ENCODE data around the gene DBI. TPM values are rescaled to one million over a fixed set of nuclear protein-coding genes. Genes with fewer than 3 reads are reported as not detected.
"Not testable (repeated sequence)": the region's sequence is repeated elsewhere in the genome, so short reads cannot be mapped to it uniquely, and the experiment has no call there.

Gene DBI
- polyA plus RNA-seq, 4 donors: 461 to 1,006 (median 574) TPM

DNA sequence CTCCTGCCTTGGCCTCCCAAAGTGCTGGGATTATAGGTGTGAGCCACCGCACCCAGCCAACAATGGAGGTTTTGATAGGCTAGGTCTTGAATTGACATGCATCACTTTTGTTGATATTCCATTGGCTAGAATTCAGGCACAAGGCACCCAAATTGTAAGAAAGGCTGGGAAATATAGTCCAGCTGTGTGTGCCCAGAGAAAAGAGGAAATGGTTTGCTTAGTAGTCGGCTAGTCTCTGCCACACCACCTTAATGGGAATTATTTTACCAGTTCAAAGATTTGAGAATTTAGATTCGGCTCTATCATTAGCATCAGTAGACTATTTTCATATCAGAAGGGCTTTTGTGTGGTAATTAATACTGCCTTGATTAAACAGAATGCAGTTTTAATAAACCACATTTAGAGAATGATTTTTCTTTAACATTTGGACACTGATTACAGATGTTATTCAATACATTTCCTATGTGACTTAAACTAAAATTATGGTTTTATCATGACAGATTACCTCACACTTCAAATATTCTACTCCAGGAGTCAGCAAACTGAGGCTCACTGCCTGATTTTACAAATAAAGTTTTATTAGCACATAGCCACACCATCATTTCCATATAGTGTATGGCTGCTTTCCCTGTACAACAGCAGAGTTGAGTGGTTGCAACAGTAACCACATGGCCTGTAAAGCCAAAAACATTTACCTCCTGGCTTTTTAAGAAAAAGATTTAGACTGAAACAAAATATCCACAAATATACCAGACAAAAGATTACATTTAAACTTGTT, 27.4 kb downstream of the DBI start:
- no peak overlapping the region for H3K4me3 ChIP-seq (ENCODE audit: low read depth in 1 of 3, low read length in 3 of 3)
- 87 to 92% (median 89%) methylated on average over 3 of the region's 3 CpGs for WGBS, 3 donors
- H3K27me3 ChIP-seq (ENCODE audit: control insufficient read depth in 3 of 3, insufficient read depth in 3 of 3, low read length in 3 of 3): no peaks in the 10 kb centered on the region
- FAIRE-seq: no peak
- H3K4me1 ChIP-seq (ENCODE audit: control insufficient read depth in 3 of 3, insufficient read depth in 2 of 3, low read depth in 1 of 3, low read length in 2 of 3): no peaks in the 10 kb centered on the region
- DNase-seq: no peak
- no peaks in the 10 kb centered on the region for H3K36me3 ChIP-seq (ENCODE audit: control insufficient read depth in 3 of 3, insufficient read depth in 2 of 3, low read depth in 1 of 3, low read length in 3 of 3)
- no peaks in the 10 kb centered on the region for H3K9me3 ChIP-seq (ENCODE audit: control insufficient read depth in 2 of 2, insufficient read depth in 1 of 2, low read depth in 1 of 2, low read length in 1 of 2)
- H3K27ac ChIP-seq (ENCODE audit: low read depth in 1 of 3, low read length in 2 of 3): no peak overlapping the region

GRCh38 chr2:119397196-119397595, 30.4 kb downstream of the DBI start:
- Histone ChIP-seq H3K9me3 (ENCODE audit: control insufficient read depth in 2 of 2, insufficient read depth in 1 of 2, low read depth in 1 of 2, low read length in 1 of 2) (no peaks in the 10 kb centered on the region), H3K27ac (ENCODE audit: low read depth in 1 of 3, low read length in 2 of 3) (no peak overlapping the region), H3K4me3 (ENCODE audit: low read depth in 1 of 3, low read length in 3 of 3) (no peak overlapping the region), H3K36me3 (ENCODE audit: control insufficient read depth in 3 of 3, insufficient read depth in 2 of 3, low read depth in 1 of 3, low read length in 3 of 3) (no peaks in the 10 kb centered on the region), H3K4me1 (ENCODE audit: control insufficient read depth in 3 of 3, insufficient read depth in 2 of 3, low read depth in 1 of 3, low read length in 2 of 3) (peaks cover 0 to 3% (median 0%) of the 10 kb centered on the region in 3 donors), H3K27me3 (ENCODE audit: control insufficient read depth in 3 of 3, insufficient read depth in 3 of 3, low read length in 3 of 3) (no peaks in the 10 kb centered on the region)
- no peak for FAIRE-seq
- WGBS, 3 donors: 88 to 90% (median 88%) methylated on average over 5 to 6 of the region's 6 CpGs
- no peak for DNase-seq

- peaks cover 0 to 8% of the 10 kb centered on the region in 2 donors for H3K9me3 ChIP-seq (ENCODE audit: control insufficient read depth in 2 of 2, insufficient read depth in 1 of 2, low read depth in 1 of 2, low read length in 1 of 2)
- no peak overlapping the region for H3K4me3 ChIP-seq (ENCODE audit: low read depth in 1 of 3, low read length in 3 of 3)
- 79 to 85% (median 82%) methylated on average over 5 of the region's 5 CpGs for WGBS, 3 donors
- H3K4me1 ChIP-seq (ENCODE audit: control insufficient read depth in 3 of 3, insufficient read depth in 2 of 3, low read depth in 1 of 3, low read length in 2 of 3): peaks cover 0 to 19% (median 4%) of the 10 kb centered on the region in 3 donors
- H3K27me3 ChIP-seq (ENCODE audit: control insufficient read depth in 3 of 3, insufficient read depth in 3 of 3, low read length in 3 of 3): no peaks in the 10 kb centered on the region
- DNase-seq: no peak
- FAIRE-seq: no peak
- H3K36me3 ChIP-seq (ENCODE audit: control insufficient read depth in 3 of 3, insufficient read depth in 2 of 3, low read depth in 1 of 3, low read length in 3 of 3): no peaks in the 10 kb centered on the region
- H3K27ac ChIP-seq (ENCODE audit: low read depth in 1 of 3, low read length in 2 of 3): peak overlapping the region in 1 of 3 donors; percentile 80
Measured at GRCh38 chr2:119402106-119402505, 35.3 kb downstream of the DBI start.

DNA sequence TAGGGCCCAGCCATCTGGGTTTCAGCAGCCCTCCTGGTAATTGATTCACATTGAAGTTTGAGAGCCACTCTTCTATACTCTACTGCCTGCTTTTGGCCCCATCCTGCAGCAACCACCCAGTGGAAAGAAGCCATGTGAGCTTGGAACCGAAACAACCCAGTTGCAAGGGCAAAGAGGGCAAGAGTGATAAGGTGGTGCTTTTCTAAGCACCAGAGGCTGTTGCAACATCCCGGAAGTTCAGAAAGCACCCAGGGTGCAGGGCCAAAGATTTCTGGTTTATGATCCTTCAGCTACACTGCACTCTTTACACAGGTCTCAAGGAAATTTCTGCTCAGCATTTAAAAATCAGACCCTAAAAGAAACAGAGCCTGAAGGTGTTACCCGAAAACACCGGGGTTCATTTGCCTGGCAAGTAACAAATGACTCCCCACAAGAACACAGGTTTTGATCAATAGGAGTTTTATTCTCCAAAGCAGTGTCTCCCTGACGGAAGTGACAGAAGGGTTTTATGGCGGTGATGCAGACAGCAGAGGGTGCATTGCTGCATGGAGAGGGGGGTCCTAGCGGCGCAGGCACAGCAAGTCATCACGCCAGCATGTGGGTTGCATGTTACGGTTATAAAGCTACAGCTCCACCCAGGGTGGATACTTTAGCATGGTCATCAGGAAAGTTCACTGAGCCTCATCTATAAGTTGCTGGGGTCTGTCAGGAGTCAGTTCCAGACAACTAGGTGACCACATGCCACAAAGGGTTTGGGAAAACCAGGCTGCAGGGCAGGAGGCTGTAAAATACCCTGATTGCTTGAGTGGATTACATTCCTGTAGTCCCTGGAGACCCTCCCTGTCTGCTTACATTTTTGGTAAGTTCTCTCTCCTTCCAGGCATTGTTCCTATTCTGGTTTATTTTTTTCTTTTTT, 36.1 kb downstream of the DBI start:
- Histone ChIP-seq H3K27me3 (ENCODE audit: control insufficient read depth in 3 of 3, insufficient read depth in 3 of 3, low read length in 3 of 3) (no peaks in the 10 kb centered on the region), H3K4me1 (ENCODE audit: control insufficient read depth in 3 of 3, insufficient read depth in 2 of 3, low read depth in 1 of 3, low read length in 2 of 3) (peaks cover 0 to 21% (median 4%) of the 10 kb centered on the region in 3 donors), H3K4me3 (ENCODE audit: low read depth in 1 of 3, low read length in 3 of 3) (peak overlapping the region in 1 of 3 donors; percentile 4), H3K27ac (ENCODE audit: low read depth in 1 of 3, low read length in 2 of 3) (peak overlapping the region; percentile 65 to 88 (median 79)), H3K36me3 (ENCODE audit: control insufficient read depth in 3 of 3, insufficient read depth in 2 of 3, low read depth in 1 of 3, low read length in 3 of 3) (no peaks in the 10 kb centered on the region), H3K9me3 (ENCODE audit: control insufficient read depth in 2 of 2, insufficient read depth in 1 of 2, low read depth in 1 of 2, low read length in 1 of 2) (peaks cover 0 to 8% of the 10 kb centered on the region in 2 donors)
- 13 to 56% (median 35%) methylated on average over 10 of the region's 10 CpGs for WGBS, 3 donors
- FAIRE-seq: no peak
- peak; percentile 94 to 97 for DNase-seq

DNA sequence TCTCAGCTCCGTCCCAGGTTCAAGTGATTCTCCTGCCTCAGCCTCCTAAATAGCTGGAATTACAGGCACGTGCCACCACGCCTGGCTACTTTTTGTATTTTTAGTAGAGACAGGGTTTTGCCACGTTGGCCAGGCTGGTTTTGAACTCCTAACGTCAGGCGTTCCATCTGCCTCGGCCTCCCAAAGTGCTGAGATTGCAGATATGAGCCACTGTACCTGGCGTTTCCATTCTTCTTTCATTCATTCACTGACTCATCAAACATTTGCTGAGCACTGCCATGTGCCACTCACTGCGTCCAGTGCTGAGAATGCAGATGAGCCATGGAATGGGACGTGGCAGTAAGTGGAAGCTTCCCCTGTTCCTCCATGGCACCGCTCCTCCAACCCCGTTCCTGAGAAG, 36.8 kb downstream of the DBI start:
- H3K36me3 ChIP-seq (ENCODE audit: control insufficient read depth in 3 of 3, insufficient read depth in 2 of 3, low read depth in 1 of 3, low read length in 3 of 3); DNase-seq; H3K9me3 ChIP-seq (ENCODE audit: control insufficient read depth in 2 of 2, insufficient read depth in 1 of 2, low read depth in 1 of 2, low read length in 1 of 2); FAIRE-seq; H3K4me3 ChIP-seq (ENCODE audit: low read depth in 1 of 3, low read length in 3 of 3); H3K27me3 ChIP-seq (ENCODE audit: control insufficient read depth in 3 of 3, insufficient read depth in 3 of 3, low read length in 3 of 3): not testable (repeated sequence)
- Histone ChIP-seq H3K27ac (ENCODE audit: low read depth in 1 of 3, low read length in 2 of 3) (peak overlapping the region in 1 of 3 donors; percentile 88), H3K4me1 (ENCODE audit: control insufficient read depth in 3 of 3, insufficient read depth in 2 of 3, low read depth in 1 of 3, low read length in 2 of 3) (peaks cover 0 to 27% (median 4%) of the 10 kb centered on the region in 3 donors)
- WGBS, 3 donors: 82 to 87% (median 84%) methylated on average over 12 of the region's 12 CpGs

DNA sequence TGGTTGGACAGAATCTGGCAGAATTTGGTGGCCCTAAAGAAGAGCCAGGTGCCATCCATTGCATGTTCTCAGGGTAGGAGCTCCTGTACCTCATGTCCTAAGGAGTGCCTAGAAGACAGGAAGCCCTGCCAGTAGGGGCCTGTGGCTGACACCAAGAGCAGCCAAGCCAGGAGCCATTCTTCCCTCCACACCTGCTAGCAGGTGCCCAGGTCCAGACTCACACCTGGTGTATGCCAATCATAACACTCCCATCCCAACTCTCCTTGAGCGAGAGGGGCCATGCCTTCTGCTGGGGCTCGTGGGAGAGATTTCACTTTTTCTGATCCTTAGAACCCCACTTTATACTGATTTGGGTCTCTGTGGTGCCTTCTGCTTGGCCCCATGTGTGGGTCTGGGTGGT, 38.4 kb downstream of the DBI start:
- 89 to 93% (median 89%) methylated on average over 2 of the region's 2 CpGs for WGBS, 3 donors
- Histone ChIP-seq H3K4me1 (ENCODE audit: control insufficient read depth in 3 of 3, insufficient read depth in 2 of 3, low read depth in 1 of 3, low read length in 2 of 3) (peaks cover 0 to 27% (median 4%) of the 10 kb centered on the region in 3 donors), H3K4me3 (ENCODE audit: low read depth in 1 of 3, low read length in 3 of 3) (no peak overlapping the region), H3K36me3 (ENCODE audit: control insufficient read depth in 3 of 3, insufficient read depth in 2 of 3, low read depth in 1 of 3, low read length in 3 of 3) (no peaks in the 10 kb centered on the region), H3K9me3 (ENCODE audit: control insufficient read depth in 2 of 2, insufficient read depth in 1 of 2, low read depth in 1 of 2, low read length in 1 of 2) (peaks cover 0 to 11% of the 10 kb centered on the region in 2 donors), H3K27me3 (ENCODE audit: control insufficient read depth in 3 of 3, insufficient read depth in 3 of 3, low read length in 3 of 3) (no peaks in the 10 kb centered on the region), H3K27ac (ENCODE audit: low read depth in 1 of 3, low read length in 2 of 3) (no peak overlapping the region)
- FAIRE-seq: no peak
- DNase-seq: no peak

- Histone ChIP-seq H3K4me3 (ENCODE audit: low read depth in 1 of 3, low read length in 3 of 3) (no peak overlapping the region), H3K4me1 (ENCODE audit: control insufficient read depth in 3 of 3, insufficient read depth in 2 of 3, low read depth in 1 of 3, low read length in 2 of 3) (peaks cover 0 to 19% (median 4%) of the 10 kb centered on the region in 3 donors), H3K9me3 (ENCODE audit: control insufficient read depth in 2 of 2, insufficient read depth in 1 of 2, low read depth in 1 of 2, low read length in 1 of 2) (peaks cover 0 to 11% of the 10 kb centered on the region in 2 donors), H3K36me3 (ENCODE audit: control insufficient read depth in 3 of 3, insufficient read depth in 2 of 3, low read depth in 1 of 3, low read length in 3 of 3) (no peaks in the 10 kb centered on the region), H3K27ac (ENCODE audit: low read depth in 1 of 3, low read length in 2 of 3) (peak overlapping the region; percentile 48 to 81 (median 69)), H3K27me3 (ENCODE audit: control insufficient read depth in 3 of 3, insufficient read depth in 3 of 3, low read length in 3 of 3) (no peaks in the 10 kb centered on the region)
- DNase-seq (peak; percentile 79 to 84), FAIRE-seq (no peak)
- WGBS, 3 donors: 66 to 72% (median 67%) methylated on average over 7 of the region's 7 CpGs
Measured at GRCh38 chr2:119407430-119408220, 40.8 kb downstream of the DBI start.

GRCh38 chr2:119408221-119408619, 41.4 kb downstream of the DBI start:
- Histone ChIP-seq H3K9me3 (ENCODE audit: control insufficient read depth in 2 of 2, insufficient read depth in 1 of 2, low read depth in 1 of 2, low read length in 1 of 2) (peaks cover 0 to 11% of the 10 kb centered on the region in 2 donors), H3K27me3 (ENCODE audit: control insufficient read depth in 3 of 3, insufficient read depth in 3 of 3, low read length in 3 of 3) (no peaks in the 10 kb centered on the region), H3K27ac (ENCODE audit: low read depth in 1 of 3, low read length in 2 of 3) (peak overlapping the region; percentile 48 to 81 (median 69)), H3K4me3 (ENCODE audit: low read depth in 1 of 3, low read length in 3 of 3) (no peak overlapping the region), H3K4me1 (ENCODE audit: control insufficient read depth in 3 of 3, insufficient read depth in 2 of 3, low read depth in 1 of 3, low read length in 2 of 3) (peaks cover 0 to 16% (median 1%) of the 10 kb centered on the region in 3 donors), H3K36me3 (ENCODE audit: control insufficient read depth in 3 of 3, insufficient read depth in 2 of 3, low read depth in 1 of 3, low read length in 3 of 3) (no peaks in the 10 kb centered on the region)
- FAIRE-seq (no peak), DNase-seq (peak; percentile 79 to 95)
- 23 to 44% (median 37%) methylated on average over 5 of the region's 5 CpGs for WGBS, 3 donors
